Astrocyte (in vitro differentiated cells and primary cell): ENCODE data around the gene SRSF3.

Experiments used
- CTCF ChIP-seq: IDR thresholded peaks from 2 replicates; pipeline ENCODE4 v1.5.1; 2011; ENCODE audit warnings: low read depth, mild to moderate bottlenecking, inconsistent platforms, low read length, moderate library complexity; ENCODE audit not compliant: insufficient read depth
- EZH2 ChIP-seq: IDR thresholded peaks from 2 replicates; pipeline ENCODE4 v1.6.1; 2012; ENCODE audit warnings: mild to moderate bottlenecking, low read length, inconsistent platforms; ENCODE audit not compliant: insufficient read depth

GRCh38 chr6:36629784-36630183, 35.6 kb downstream of the SRSF3 start:
- TF ChIP-seq CTCF (no peak), EZH2 (no peak)
